ENCODE data around the gene LAMC1.

- TF ChIP-seq TAF1 (IDR thresholded peaks at IDR 0.05; ENCODE audit: low read depth, low read length) (no peak), POLR2A (IDR thresholded peaks at IDR 0.05; ENCODE audit: low read depth, low read length) (no peak), SPI1 (IDR thresholded peaks at IDR 0.05; ENCODE audit: low read depth, low read length) (no peak), POLR2AphosphoS5 (IDR thresholded peaks at IDR 0.05; ENCODE audit: low read depth, low read length) (no peak), POU2F2 (IDR thresholded peaks at IDR 0.05; ENCODE audit: low read depth, low read length) (no peak)
Observed at GRCh38 chr1:183159960-183160359, 136.7 kb downstream of the LAMC1 start.
